NCI-H82 treated with DMSO at 0.1 percent for 48 hours (cell line): Measurements from ENCODE around the gene MAPK8IP3.
"Not testable (repeated sequence)": the region's sequence is repeated elsewhere in the genome, so short reads cannot be mapped to it uniquely, and the experiment has no call there.

Experiments
- DNase-seq: peaks from one replicate; lab custom pipeline; 2025; ENCODE audit not compliant: unreplicated experiment; lab: John Stamatoyannopoulos, UW

The MAPK8IP3 gene

GRCh38 chr16:1710811-1711507 lies 5.0 kb downstream of the MAPK8IP3 start:
- DNase-seq: no peak

DNA sequence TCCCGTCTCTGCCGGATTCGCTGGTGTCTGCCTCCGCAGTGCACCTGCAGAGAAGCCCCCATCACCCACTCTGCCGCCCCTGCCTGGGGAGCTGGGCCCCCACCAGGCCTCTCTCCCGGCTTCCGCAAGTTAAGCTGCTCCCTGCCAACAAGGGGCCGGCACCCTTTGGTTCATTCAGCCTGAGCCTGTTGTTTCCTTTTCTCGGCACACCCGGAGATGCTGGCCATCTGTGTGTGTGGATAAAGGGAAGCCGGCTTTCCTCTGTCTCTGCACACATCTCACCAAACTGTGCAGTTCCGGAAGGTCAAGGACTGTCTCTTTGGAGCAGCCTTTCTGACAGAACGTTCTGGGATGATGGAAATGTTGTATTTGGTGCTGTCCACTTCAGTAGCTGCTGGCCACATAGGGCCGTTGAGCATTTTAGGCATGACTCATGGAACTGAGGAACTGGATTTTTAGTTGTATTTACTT lies 6.8 kb downstream of the MAPK8IP3 start:
- no peak for DNase-seq

DNA sequence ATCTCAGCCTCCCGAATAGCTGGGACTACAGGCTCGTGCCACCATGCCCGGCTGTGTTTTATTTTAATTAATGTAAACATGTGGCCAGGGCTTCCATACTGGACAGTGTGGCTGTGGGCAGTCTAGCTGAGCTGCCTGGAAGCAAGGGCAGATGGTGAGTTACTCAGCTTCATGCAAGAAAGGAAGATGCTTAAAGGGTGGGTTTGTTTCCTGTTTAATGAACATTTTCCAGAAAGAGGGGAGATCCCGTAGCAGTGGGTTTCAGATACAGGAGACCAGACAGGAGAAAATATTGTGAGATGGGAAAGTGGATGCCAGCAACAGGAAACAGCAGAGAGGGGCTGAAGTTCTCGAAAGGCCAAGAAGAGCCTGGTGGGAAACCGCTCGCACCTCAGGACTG lies 7.3 kb downstream of the MAPK8IP3 start:
- no peak for DNase-seq

GRCh38 chr16:1713933-1714332 lies 7.9 kb downstream of the MAPK8IP3 start:
- no peak for DNase-seq

GRCh38 chr16:1715220-1715619 lies 9.2 kb downstream of the MAPK8IP3 start:
- DNase-seq: no peak

DNA sequence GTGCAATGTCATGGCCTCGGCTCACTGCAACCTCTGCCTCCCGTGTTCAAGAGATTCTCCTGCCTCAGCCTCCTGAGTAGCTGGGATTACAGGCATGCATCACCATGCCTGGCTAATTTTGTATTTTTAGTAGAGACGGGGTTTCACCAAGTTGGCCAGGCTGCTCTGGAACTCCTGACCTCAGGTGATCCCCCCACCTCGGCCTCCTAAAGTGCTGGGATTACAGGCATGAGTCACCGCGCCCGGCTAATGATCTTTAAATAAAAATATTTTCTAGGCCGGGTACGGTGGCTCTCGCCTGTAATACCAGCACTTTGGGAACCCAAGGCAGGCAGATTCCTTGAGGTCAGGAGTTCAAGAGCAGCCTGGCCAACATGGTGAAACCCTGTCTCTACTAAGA lies 12.2 kb downstream of the MAPK8IP3 start:
- not testable (repeated sequence) for DNase-seq

GRCh38 chr16:1719559-1720229 lies 13.7 kb downstream of the MAPK8IP3 start:
- not testable (repeated sequence) for DNase-seq

GRCh38 chr16:1721372-1721771 lies 15.4 kb downstream of the MAPK8IP3 start:
- no peak for DNase-seq

DNA sequence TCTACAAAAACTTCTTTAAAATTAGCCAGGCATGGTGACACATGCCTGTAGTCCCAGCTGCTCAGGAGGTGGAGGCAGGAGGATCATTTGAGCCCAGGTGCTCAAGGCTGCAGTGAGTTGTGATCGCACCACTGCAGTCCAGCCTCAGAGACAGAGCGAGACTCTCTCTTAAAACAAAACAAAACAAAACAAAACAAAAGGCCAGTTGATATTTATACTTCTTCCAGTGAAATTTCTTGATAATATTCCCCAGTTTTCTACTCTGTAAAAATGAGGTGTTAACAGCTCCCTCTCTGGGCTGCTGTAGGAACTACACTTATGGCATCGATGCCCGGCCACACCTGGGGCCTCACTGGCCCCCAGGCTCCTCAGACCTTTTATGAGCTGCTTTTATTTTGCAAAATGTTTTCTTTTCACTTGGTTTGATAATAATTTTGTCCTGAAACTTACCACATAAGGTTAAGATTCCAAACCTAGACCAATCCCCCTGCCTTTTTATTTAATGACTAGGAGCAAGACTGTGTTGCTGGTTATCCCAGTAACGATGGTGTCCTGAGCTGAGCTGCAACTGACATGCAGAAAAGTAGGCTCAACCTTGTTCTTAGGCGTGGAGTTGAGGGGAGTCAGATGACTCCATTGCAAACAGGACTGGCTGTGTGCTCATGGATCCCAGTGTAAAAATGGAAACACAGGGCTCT lies 17.6 kb downstream of the MAPK8IP3 start:
- DNase-seq: no peak

DNA sequence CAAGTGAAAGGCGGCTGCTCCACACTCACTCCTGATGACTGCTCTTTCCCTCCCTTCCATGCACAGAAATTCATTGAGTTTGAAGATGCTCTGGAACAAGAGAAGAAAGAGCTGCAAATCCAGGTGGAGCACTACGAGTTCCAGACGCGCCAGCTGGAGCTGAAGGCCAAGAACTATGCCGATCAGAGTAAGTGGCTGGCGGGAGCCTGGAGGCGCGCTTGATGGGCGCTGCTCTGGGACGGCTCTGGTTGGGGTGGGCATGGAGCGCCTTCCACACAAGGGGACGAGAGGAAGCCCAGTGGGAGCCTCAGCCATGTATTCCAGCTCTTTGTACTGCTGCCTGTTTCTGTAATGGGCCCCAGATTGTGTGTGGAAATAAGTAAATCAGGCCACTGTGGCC lies 18.5 kb downstream of the MAPK8IP3 start:
- DNase-seq: no peak

DNA sequence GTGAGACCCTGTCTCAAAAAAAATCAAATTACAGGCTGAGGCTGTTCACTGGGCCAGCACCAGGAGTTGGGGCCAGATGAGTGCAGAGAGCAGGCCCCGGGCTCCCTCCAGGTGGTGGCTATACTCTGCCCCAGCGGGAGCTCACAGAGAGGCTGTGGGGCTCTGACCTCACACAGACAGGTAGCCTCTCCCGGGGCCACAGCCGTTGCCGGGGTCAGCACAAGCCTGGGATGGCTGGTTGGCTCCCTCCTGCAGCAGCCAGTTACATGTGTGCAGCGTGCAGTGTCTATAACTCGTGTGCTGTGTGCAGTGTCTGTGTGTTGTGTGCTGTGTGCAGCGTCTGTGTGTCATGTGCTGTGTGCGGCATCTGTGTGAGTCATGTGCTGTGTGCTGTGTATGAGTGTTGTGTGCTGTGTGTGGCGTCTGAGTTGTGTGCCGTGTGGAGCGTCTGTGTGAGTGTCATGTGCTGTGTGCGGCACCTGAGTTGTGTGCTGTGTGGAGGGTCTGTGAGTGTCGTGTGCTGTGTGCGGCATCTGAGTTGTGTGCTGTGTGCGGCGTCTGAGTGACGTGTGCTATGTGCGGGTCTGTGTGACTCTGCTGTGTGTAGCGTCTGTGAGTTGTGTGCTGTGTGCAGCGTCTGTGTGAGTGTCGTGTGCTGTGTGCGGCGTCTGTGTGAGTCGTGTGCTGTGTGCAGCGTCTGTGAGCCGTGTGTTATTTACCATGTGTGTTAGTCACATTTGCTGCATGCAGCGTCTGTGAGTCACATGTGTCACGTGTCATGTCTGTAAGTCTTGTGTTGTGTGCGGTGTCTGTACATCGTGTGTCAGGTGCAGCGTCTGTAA lies 20.9 kb downstream of the MAPK8IP3 start:
- no peak for DNase-seq

DNA sequence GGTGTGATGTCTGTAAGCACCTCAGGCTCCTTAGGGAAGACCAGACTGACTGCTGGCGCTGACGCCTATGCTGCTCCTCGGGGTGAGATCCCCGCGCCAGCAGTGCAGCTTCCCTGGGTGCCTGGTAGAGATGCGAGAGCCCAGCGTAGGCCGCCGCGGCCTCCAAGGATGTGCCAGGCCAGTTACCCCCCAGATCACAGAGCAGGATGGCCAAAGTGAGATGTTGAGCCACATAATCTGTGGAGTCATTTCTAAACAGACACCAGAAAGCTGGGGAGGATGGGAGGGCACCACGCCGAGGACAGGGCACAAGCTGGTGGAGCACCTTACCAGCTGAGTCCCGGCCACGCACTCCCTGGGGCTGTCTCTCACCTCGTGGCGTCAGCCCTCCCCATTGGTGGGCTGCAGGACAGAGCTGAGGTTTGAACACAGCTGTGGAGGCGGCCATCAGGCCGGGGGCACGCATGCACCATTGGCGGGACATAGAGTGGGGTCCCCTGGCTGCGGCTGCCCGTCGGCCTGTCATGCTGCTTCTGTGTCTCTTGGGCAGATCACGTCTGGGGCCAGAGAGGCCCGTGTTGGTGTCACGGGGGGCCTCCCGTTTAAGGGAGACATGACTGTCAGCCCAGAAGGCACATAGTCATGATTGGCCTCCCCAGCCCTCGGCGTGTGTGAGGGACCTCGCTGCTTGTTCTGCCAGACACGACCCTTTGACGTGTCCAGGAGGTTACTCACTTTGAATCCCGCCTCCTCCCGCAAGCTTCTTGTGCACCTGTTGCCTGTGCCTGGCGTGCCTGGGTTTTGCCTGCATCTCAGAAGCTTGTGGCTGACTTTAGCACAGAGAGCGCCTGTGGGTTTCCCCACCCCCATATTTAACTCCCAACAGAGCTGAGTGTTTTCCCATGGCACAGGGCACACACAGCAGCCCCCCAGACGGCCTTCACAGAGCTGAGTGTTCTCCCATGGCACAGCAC lies 21.9 kb downstream of the MAPK8IP3 start:
- DNase-seq: no peak

DNA sequence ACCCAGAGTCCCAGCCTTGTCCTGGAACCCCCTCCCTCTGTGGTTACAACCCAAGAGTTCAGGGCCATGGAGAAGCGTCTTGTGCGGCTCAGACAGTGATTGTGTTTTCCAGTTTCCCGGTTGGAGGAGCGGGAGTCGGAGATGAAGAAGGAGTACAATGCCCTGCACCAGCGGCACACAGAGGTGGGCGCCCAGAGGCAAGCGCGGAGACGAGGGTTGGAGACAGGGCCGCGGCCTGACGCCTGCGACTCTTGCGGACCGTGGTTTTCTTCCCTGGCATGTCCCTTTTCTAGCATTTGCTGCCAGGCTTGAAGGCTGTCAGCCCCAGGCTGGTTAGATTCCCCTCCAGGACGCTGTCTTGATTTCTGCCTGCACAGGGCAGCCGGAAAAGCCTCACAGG lies 23.0 kb downstream of the MAPK8IP3 start:
- DNase-seq: no peak

- no peak for DNase-seq
Observed at GRCh38 chr16:1729445-1729844, 23.4 kb downstream of the MAPK8IP3 start.

- no peak for DNase-seq
Observed at GRCh38 chr16:1731073-1731472, 25.1 kb downstream of the MAPK8IP3 start.

DNA sequence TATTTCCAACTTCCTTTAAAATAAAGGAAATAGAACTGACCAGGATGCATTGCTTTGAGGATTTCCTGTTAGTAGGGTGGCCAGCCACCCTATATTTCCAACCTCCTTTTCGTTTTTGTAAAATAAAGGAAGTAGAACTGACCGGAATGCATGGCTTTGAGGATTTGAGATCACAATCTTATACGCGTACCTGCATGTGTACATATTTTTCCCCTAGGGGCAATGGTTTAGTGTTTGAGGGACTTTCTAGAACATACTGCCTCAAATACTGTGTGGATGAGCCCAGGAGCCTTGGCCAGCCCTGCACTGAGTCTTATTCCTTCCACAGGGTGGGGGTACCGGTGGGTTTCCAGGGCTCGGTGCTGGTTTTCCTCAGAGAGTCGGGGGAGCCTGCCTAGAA lies 25.6 kb downstream of the MAPK8IP3 start:
- no peak for DNase-seq

- no peak for DNase-seq
Observed at GRCh38 chr16:1732071-1732470, 26.1 kb downstream of the MAPK8IP3 start.

- DNase-seq: not testable (repeated sequence)
Observed at GRCh38 chr16:1732551-1732987, 26.6 kb downstream of the MAPK8IP3 start.

DNA sequence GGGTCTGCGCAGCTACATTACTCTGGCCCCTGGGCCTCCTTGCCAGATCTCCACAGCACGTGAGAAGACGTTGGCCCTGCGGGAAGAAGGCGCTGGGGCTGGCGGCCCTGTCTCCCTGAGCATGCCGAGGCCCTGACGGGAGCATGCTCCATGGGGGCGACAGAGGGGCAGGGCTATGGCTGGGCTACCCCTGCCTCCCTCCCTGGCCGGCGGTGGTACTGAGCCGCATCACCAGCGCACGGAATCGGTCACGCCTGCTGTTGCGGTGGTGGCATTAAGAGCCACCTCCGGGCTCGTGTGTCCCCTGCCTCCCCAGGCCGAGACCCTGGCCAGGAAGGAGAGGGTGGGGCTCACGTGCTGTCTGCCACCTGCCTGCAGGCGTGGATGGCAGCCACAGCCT lies 28.1 kb downstream of the MAPK8IP3 start:
- DNase-seq: no peak

DNA sequence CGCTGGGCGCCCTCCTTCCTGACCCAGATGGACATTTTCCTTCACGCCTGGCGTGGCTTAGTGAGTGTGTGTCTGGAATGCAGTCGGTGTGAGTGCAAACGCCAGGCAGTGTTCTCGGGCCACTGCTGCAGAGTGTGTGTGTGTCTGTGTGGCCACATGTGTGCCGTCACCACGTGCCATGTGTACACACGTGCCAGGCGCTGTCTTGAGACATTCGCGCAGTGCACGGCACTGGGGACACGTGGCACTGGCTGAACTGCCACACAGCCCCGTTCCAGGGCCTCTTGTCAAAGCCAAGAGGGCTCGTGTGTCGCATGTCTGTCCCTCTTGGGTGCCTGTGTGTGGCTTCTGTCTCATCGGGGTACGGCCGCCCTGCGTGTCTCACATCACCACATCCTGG lies 28.8 kb downstream of the MAPK8IP3 start:
- DNase-seq: no peak
